Keratinocyte (primary cell): Measurements from ENCODE around the gene SCN4A.
"Not testable (repeated sequence)": the region's sequence is repeated elsewhere in the genome, so short reads cannot be mapped to it uniquely, and the experiment has no call there.

Experiments used
- CTCF ChIP-seq, 3 experiments: IDR thresholded peaks in 1 of 3; conservative IDR thresholded peaks in 1 of 3; optimal IDR thresholded peaks in 1 of 3; 2 replicates in 2 of 3; 3 replicates in 1 of 3; pipeline versions ENCODE3 to v1.5.1; 2011; ENCODE audit warnings: low read length in 3 of 3, mild to moderate bottlenecking in 3 of 3, moderate library complexity in 2 of 3, control low read depth in 1 of 3, inconsistent platforms in 1 of 3; ENCODE audit not compliant: insufficient read depth in 2 of 3; ENCODE audit errors: extremely low read depth in 1 of 3
- EZH2 ChIP-seq: IDR thresholded peaks from one replicate; pipeline ENCODE4 v1.6.1; 2012; ENCODE audit warnings: inconsistent platforms, mild to moderate bottlenecking, low read length, moderate library complexity

DNA sequence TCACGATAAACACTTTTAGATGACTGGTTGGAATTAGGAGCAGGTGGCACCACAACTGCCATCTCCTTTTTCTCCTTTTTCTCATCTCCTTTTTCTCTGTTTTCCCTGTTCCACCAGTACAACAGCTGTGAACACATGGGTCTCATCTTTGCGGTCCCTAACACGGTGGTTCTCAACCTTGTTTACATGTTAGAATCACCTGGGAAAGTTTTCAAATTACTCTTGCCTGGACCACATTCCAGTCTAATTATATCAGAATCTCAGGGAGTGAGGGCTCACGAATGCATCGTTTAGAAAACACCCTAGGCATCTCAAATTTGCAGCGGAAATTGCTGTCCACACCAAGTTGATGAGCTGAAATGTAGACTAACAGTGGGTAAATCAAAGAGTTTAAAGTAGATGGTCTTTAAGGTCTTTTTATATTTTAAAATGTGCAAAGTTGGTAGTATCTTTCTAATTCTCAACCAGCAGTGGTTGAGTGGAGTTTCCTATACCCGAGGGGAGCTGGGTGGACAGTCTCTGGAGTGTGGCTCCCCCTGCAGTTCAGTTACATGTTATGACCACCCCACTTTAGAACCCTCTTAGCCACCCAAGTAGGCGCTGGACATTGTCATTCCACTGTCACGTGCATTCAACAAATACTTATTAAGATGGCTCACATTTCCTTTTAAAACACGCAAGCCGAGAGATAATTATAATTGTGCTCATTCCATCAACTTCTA lies 80.2 kb downstream of the SCN4A start:
- not testable (repeated sequence) for TF ChIP-seq CTCF (optimal IDR thresholded peaks at IDR 0.05 in 1 of 3, IDR thresholded peaks at IDR 0.05 in 1 of 3, conservative IDR thresholded peaks at IDR 0.05 in 1 of 3; ENCODE audit: extremely low read depth in 1 of 3, insufficient read depth in 2 of 3, low read length in 3 of 3); EZH2
